IPS-20b (cell line): ENCODE data around the gene ARHGAP5.

Source experiments
- H3K27ac ChIP-seq: one replicate; pipeline ENCODE4 v1.5.1; 2013; ENCODE audit warnings: low read length
- H3K27me3 ChIP-seq: 2 replicates; pipeline ENCODE4 v1.6.1; 2013; ENCODE audit warnings: mild to moderate bottlenecking, low read length, inconsistent platforms; ENCODE audit not compliant: insufficient read depth
- H3K36me3 ChIP-seq: 2 replicates; pipeline ENCODE4 v1.6.1; 2013; ENCODE audit warnings: low read depth, mild to moderate bottlenecking, inconsistent platforms, low read length, moderate library complexity; ENCODE audit not compliant: insufficient read depth
- H3K4me1 ChIP-seq: 2 replicates; pipeline ENCODE4 v1.6.1; 2013; ENCODE audit warnings: mild to moderate bottlenecking, control low read depth, inconsistent platforms, low read length, moderate library complexity; ENCODE audit not compliant: insufficient read depth
- H3K4me3 ChIP-seq: 2 replicates; pipeline ENCODE4 v1.5.1; 2013; ENCODE audit warnings: mild to moderate bottlenecking, low read length, inconsistent platforms
- H3K9ac ChIP-seq: 2 replicates; pipeline ENCODE4 v1.6.1; 2013; ENCODE audit warnings: low read depth, mild to moderate bottlenecking, inconsistent platforms, low read length, moderate library complexity
- H3K9me3 ChIP-seq: 2 replicates; pipeline ENCODE4 v1.6.1; 2013; ENCODE audit warnings: mild to moderate bottlenecking, low read depth, low read length, inconsistent platforms; ENCODE audit not compliant: insufficient read depth

ARHGAP5 gene, protein sequence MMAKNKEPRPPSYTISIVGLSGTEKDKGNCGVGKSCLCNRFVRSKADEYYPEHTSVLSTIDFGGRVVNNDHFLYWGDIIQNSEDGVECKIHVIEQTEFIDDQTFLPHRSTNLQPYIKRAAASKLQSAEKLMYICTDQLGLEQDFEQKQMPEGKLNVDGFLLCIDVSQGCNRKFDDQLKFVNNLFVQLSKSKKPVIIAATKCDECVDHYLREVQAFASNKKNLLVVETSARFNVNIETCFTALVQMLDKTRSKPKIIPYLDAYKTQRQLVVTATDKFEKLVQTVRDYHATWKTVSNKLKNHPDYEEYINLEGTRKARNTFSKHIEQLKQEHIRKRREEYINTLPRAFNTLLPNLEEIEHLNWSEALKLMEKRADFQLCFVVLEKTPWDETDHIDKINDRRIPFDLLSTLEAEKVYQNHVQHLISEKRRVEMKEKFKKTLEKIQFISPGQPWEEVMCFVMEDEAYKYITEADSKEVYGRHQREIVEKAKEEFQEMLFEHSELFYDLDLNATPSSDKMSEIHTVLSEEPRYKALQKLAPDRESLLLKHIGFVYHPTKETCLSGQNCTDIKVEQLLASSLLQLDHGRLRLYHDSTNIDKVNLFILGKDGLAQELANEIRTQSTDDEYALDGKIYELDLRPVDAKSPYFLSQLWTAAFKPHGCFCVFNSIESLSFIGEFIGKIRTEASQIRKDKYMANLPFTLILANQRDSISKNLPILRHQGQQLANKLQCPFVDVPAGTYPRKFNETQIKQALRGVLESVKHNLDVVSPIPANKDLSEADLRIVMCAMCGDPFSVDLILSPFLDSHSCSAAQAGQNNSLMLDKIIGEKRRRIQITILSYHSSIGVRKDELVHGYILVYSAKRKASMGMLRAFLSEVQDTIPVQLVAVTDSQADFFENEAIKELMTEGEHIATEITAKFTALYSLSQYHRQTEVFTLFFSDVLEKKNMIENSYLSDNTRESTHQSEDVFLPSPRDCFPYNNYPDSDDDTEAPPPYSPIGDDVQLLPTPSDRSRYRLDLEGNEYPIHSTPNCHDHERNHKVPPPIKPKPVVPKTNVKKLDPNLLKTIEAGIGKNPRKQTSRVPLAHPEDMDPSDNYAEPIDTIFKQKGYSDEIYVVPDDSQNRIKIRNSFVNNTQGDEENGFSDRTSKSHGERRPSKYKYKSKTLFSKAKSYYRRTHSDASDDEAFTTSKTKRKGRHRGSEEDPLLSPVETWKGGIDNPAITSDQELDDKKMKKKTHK (N-terminal part only)

DNA sequence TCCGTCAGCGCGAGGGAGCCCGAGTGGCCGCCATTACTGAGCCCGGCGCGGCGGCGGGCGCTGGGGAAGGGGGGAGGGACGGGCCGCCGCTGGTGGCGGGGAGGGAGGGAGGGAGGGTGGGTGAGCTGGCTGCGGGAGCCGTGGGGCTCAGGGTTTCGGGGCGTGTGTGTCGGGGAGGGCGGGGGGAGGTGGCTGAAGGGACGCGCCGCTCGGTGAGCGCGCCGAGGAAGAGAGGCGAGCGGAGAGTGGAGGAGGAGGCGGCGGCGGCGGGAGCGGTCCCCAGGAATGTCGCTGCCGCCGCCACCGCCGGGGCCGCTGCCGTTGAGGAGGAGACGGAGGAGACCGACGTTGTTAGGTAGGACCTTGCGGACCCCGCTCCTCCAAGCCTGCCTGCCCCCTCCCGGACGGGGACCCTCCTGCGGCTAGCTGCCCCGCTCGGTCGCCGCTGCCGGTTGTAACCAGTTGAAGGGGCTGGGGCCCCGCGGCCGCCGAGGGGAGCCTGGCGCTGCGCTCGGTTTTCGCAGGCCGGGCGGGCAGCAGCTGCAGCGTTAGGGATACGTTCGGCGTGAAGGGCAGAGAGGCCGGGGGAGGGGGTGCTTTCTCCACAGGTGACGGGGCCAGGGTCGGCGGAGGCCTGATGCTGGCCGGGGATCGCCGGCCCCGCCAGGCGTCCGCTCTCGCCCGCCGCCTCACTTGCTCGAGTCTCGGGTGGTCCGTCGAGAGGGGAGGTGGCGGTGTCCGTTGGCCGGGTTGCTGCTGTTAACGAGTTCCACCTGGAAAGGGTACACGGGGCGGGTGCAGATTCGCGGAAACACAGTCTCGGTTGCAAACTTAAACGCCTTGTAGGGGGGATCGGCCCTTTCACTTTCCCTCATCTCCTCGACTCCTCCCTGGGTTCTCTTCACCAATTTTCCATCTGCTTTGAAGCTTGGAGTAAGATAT, at the start of gene ARHGAP5:
ARHGAP5 (plus strand) TSS at position 224 of the 942 bp plus-strand sequence. CDS start 13,366 bp downstream, outside the sequence.
- Histone ChIP-seq H3K36me3 (no peaks in the 10 kb centered on the region), H3K4me3 (peak within 1 kb of the TSS; percentile 96), H3K27ac (peak within 1 kb of the TSS; percentile 82), H3K9me3 (no peaks in the 10 kb centered on the region), H3K27me3 (no peaks in the 10 kb centered on the region), H3K9ac (peak within 1 kb of the TSS; percentile 94), H3K4me1 (peaks cover 20% of the 10 kb centered on the region)

GRCh38 chr14:32028599-32028998, 48.5 kb upstream of the ARHGAP5 start:
- H3K4me1 ChIP-seq, result no peaks in the 10 kb centered on the region
- H3K9ac ChIP-seq, result no peak overlapping the region
- no peaks in the 10 kb centered on the region for H3K27me3 ChIP-seq
- no peak overlapping the region for H3K27ac ChIP-seq
- H3K9me3 ChIP-seq, result no peaks in the 10 kb centered on the region
- H3K4me3 ChIP-seq, result no peak overlapping the region
- H3K36me3 ChIP-seq, result no peaks in the 10 kb centered on the region

DNA sequence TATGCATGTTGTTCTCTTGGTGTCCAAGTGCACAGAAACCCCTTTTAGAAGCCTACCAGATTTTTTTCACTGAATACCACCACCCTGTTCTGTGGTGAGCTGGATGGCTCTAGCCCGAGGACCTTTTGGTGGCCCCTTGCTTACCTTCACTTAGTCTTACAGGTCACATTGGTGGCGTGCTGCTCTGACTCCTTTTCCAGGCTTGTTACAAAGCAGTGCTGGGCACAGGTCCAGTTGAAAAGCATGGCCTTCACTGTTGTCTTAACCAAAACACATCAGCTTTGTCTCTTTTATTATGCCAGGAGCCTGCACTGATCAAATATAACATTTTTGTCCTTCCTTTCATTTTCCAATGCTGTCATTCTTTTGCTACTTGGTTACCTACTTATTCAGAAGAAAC, 43.6 kb upstream of the ARHGAP5 start:
- no peaks in the 10 kb centered on the region for H3K27me3 ChIP-seq
- no peak overlapping the region for H3K9ac ChIP-seq
- H3K9me3 ChIP-seq, result no peaks in the 10 kb centered on the region

DNA sequence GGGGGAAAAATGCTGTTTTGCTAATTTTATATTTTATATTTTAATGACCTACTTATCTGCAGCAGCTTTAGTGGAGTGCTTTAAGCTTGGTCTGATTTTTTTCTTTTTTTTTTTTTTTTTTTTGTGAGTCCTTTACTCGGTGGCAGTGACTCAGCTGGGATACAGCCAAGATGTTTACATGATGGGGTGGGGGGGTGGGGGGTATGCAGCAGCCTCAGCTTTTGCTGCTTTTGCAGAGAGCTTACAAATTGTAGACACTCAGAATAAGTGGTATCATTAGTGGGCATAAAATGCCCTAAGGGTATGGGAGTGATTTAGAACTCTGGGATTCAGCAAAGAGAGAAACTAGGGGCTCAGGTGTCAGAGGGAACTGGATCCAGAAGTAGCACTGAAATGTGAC, 38.2 kb upstream of the ARHGAP5 start:
- Histone ChIP-seq H3K4me3 (no peak overlapping the region), H3K9ac (no peak overlapping the region), H3K36me3 (no peaks in the 10 kb centered on the region), H3K4me1 (no peaks in the 10 kb centered on the region), H3K9me3 (no peaks in the 10 kb centered on the region), H3K27ac (no peak overlapping the region), H3K27me3 (no peaks in the 10 kb centered on the region)

More for the DNA sequence above, 43.6 kb upstream of the ARHGAP5 start:
- Histone ChIP-seq H3K36me3 (no peaks in the 10 kb centered on the region), H3K27ac (no peak overlapping the region), H3K4me3 (no peak overlapping the region), H3K4me1 (no peaks in the 10 kb centered on the region)

DNA sequence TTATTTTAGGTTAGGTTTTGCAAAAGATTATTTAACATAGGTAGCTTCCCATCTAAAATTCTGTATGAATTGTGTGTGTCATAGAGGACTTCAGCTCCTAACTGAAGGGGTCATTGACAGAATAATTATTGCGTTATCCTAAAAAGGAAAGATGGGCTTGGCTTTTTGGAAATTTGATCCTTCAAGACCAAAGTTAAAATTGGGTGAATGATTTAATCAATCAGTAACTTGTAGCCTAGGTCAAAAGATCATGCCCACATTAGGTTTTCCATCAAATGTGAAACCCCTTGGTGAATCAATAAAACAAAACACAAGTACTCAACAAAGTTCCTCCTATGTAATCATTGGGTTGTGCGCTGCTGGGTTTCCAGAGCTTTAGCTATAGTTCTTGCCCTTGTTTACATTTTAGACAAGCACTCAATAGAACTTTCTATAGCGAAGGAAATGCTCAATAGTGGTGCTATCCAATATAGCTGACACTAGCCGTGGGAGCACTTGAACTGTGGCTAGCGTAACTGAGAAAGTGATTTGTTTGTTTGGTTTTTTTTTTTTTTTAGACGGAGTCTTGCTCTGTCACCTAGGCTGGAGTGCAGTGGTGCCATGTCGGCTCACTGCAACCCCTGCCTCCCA, 37.6 kb upstream of the ARHGAP5 start:
- Histone ChIP-seq H3K4me3 (no peak overlapping the region), H3K27ac (no peak overlapping the region), H3K4me1 (no peaks in the 10 kb centered on the region), H3K9ac (no peak overlapping the region), H3K36me3 (no peaks in the 10 kb centered on the region), H3K9me3 (no peaks in the 10 kb centered on the region), H3K27me3 (no peaks in the 10 kb centered on the region)

GRCh38 chr14:32043624-32044023, 33.5 kb upstream of the ARHGAP5 start:
- Histone ChIP-seq H3K27me3 (no peaks in the 10 kb centered on the region), H3K4me1 (no peaks in the 10 kb centered on the region; the same call in 1 of the 2 replicates), H3K9me3 (no peaks in the 10 kb centered on the region), H3K9ac (no peak overlapping the region), H3K4me3 (no peak overlapping the region), H3K36me3 (no peaks in the 10 kb centered on the region), H3K27ac (no peak overlapping the region)

DNA sequence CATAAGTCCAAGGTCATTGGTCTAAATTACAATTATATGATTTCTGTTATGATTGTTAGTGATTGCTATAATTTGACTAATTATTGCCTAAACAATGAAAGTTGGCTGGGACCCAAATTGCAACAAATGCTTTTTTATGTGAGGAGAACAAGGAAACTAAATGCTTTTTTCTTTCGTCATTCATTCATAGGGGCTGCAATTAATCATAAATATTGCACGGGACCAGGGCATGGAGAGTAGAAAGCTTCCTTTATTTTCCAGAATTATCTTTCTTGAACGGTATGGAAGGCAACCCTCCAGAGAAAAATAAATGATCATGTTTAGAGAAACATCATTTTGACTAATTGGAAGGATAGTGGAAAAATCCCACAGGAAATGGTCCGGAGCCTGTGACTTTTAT, 32.6 kb upstream of the ARHGAP5 start:
- Histone ChIP-seq H3K9ac (no peak overlapping the region), H3K9me3 (no peaks in the 10 kb centered on the region), H3K36me3 (no peaks in the 10 kb centered on the region), H3K27me3 (no peaks in the 10 kb centered on the region), H3K4me3 (no peak overlapping the region), H3K27ac (no peak overlapping the region), H3K4me1 (no peaks in the 10 kb centered on the region; the same call in 1 of the 2 replicates)

- no peaks in the 10 kb centered on the region; the same call in 1 of the 2 replicates for H3K4me1 ChIP-seq
- H3K27ac ChIP-seq, result no peak overlapping the region
- H3K9ac ChIP-seq, result no peak overlapping the region
- H3K9me3 ChIP-seq, result no peaks in the 10 kb centered on the region
- no peak overlapping the region for H3K4me3 ChIP-seq
- no peaks in the 10 kb centered on the region for H3K36me3 ChIP-seq
- no peaks in the 10 kb centered on the region for H3K27me3 ChIP-seq
Measured at GRCh38 chr14:32047791-32048190, 29.3 kb upstream of the ARHGAP5 start.

- Histone ChIP-seq H3K9ac (no peak overlapping the region), H3K4me1 (no peaks in the 10 kb centered on the region; the same call in 1 of the 2 replicates), H3K27ac (no peak overlapping the region), H3K27me3 (no peaks in the 10 kb centered on the region), H3K9me3 (no peaks in the 10 kb centered on the region), H3K4me3 (no peak overlapping the region), H3K36me3 (no peaks in the 10 kb centered on the region)
Measured at GRCh38 chr14:32049361-32050088, 27.6 kb upstream of the ARHGAP5 start.

DNA sequence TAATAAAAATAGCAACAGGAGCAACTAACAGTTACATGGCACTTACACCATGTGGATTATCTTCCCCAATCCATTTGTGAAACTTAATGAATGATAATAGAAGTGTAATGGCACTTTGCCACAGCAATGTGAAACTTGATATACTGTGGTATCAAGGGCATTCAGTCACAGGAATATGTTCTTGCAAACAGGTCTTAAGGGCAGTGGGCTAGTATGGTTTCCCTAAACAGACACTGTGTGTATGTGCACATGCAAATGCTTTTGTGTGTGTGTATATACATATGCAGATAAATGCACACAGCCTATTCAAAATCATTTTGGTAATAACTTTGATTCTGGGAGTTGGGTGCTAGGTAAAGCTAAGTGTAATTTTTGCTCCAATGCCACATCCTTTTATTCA, 26.2 kb upstream of the ARHGAP5 start:
- H3K36me3 ChIP-seq, result no peaks in the 10 kb centered on the region
- no peak overlapping the region for H3K27ac ChIP-seq
- H3K9me3 ChIP-seq, result no peaks in the 10 kb centered on the region
- no peak overlapping the region for H3K4me3 ChIP-seq
- H3K27me3 ChIP-seq, result no peaks in the 10 kb centered on the region
- H3K9ac ChIP-seq, result no peak overlapping the region
- no peaks in the 10 kb centered on the region; the same call in 1 of the 2 replicates for H3K4me1 ChIP-seq
